Keratinocyte (primary cell): ENCODE results near the gene ARHGAP28. TPM values are rescaled to one million over a fixed set of nuclear protein-coding genes. Genes with fewer than 3 reads are reported as not detected.

Experiments
- DNase-seq: peaks from one replicate; pipeline ENCODE4 v3.0.0-alpha.2; 2011; ENCODE audit warnings: low read depth, missing footprints, low spot score
- FAIRE-seq: peaks from 2 replicates; lab custom pipeline; 2011; peaks lifted over from hg19 to GRCh38; lab: Jason Lieb, UNC
- H2AFZ ChIP-seq: 2 replicates; pipeline ENCODE4 v1.6.0; 2012; ENCODE audit warnings: low read length, control low read depth, inconsistent platforms; ENCODE audit not compliant: control insufficient read depth
- H3K27ac ChIP-seq: 2 replicates; pipeline ENCODE4 v1.5.1; 2011; ENCODE audit warnings: low read length; ENCODE audit not compliant: control insufficient read depth, insufficient read depth
- H3K27me3 ChIP-seq: 3 replicates; pipeline ENCODE4 v1.6.0; 2011; ENCODE audit warnings: low read length; ENCODE audit not compliant: control insufficient read depth, insufficient read depth; ENCODE audit errors: extremely low read depth
- H3K36me3 ChIP-seq, 2 experiments: 2 replicates in 1 of 2; 3 replicates in 1 of 2; pipeline ENCODE4 v1.5.1; 2011; ENCODE audit warnings: low read length in 2 of 2, mild to moderate bottlenecking in 1 of 2; ENCODE audit not compliant: control insufficient read depth in 2 of 2, insufficient read depth in 2 of 2; ENCODE audit errors: extremely low read depth in 1 of 2
- H3K4me1 ChIP-seq: 3 replicates; pipeline ENCODE4 v1.5.1; 2011; ENCODE audit warnings: low read length; ENCODE audit not compliant: control insufficient read depth, insufficient read depth; ENCODE audit errors: extremely low read depth
- H3K4me2 ChIP-seq: 3 replicates; pipeline ENCODE4 v1.6.0; 2011; ENCODE audit warnings: low read depth, low read length; ENCODE audit not compliant: control insufficient read depth, insufficient read depth; ENCODE audit errors: extremely low read depth
- H3K4me3 ChIP-seq, 3 experiments: fragments of 200-600 bp in 1 of 3; sonication (generic) in 1 of 3; 2 replicates in 2 of 3; 3 replicates in 1 of 3; pipeline ENCODE4 v1.5.1; 2011 to 2016; ENCODE audit warnings: low read length in 3 of 3, mild to moderate bottlenecking in 3 of 3, control low read depth in 2 of 3, inconsistent platforms in 1 of 3, low read depth in 1 of 3, mixed read lengths in 1 of 3, mixed run types in 1 of 3, moderate library complexity in 1 of 3; ENCODE audit not compliant: control insufficient read depth in 2 of 3, insufficient read depth in 2 of 3; ENCODE audit errors: extremely low read depth in 1 of 3
- H3K79me2 ChIP-seq: 2 replicates; pipeline ENCODE4 v1.6.0; 2012; ENCODE audit warnings: low read length; ENCODE audit not compliant: control insufficient read depth, insufficient read depth
- H3K9ac ChIP-seq: 3 replicates; pipeline ENCODE4 v1.6.0; 2011; ENCODE audit warnings: low read length; ENCODE audit not compliant: control insufficient read depth, insufficient read depth; ENCODE audit errors: extremely low read depth
- H3K9me1 ChIP-seq: 3 replicates; pipeline ENCODE4 v1.6.0; 2011; ENCODE audit warnings: low read length; ENCODE audit not compliant: control insufficient read depth, insufficient read depth; ENCODE audit errors: extremely low read depth
- H3K9me3 ChIP-seq: 2 replicates; pipeline ENCODE4 v1.5.1; 2012; ENCODE audit warnings: low read depth, low read length; ENCODE audit not compliant: control insufficient read depth
- H4K20me1 ChIP-seq: 3 replicates; pipeline ENCODE4 v1.6.0; 2011; ENCODE audit warnings: low read length; ENCODE audit not compliant: control insufficient read depth, insufficient read depth; ENCODE audit errors: extremely low read depth
- EZH2 ChIP-seq: IDR thresholded peaks from one replicate; pipeline ENCODE4 v1.6.1; 2012; ENCODE audit warnings: inconsistent platforms, mild to moderate bottlenecking, low read length, moderate library complexity
- dilution Hi-C: fragments of 300-500 bp; cut with MboI; formaldehyde crosslinking; loops from one replicate; pipeline ENCODE4 v1.7.0; 2020; ENCODE audit warnings: low sequenced_read_pairs; ENCODE audit not compliant: extremely low pct_ligation_motif_present
- polyA plus RNA-seq, 5 experiments: library from polyadenylated mRNA; depleted of rRNA in 3 of 5; stranded (reverse) in 3 of 5; stranded (forward) in 1 of 5; unstranded in 1 of 5; fragments of >200 nt; gene quantifications; 1 replicate in 1 of 5; 2 replicates in 3 of 5; 3 replicates in 1 of 5; pipeline versions ENCODE4 v1.2.1 to v1.2.3, GENCODE V29; 2011 to 2012; ENCODE audit warnings: missing spikeins in 2 of 5, low read depth in 1 of 5, low replicate concordance in 1 of 5
- TF ChIP-seq, protein P1 (sequence below), 3 experiments: IDR thresholded peaks in 1 of 3; conservative IDR thresholded peaks in 1 of 3; optimal IDR thresholded peaks in 1 of 3; 2 replicates in 2 of 3; 3 replicates in 1 of 3; pipeline versions ENCODE3 to v1.5.1; 2011; ENCODE audit warnings: low read length in 3 of 3, mild to moderate bottlenecking in 3 of 3, moderate library complexity in 2 of 3, control low read depth in 1 of 3, inconsistent platforms in 1 of 3; ENCODE audit not compliant: insufficient read depth in 2 of 3; ENCODE audit errors: extremely low read depth in 1 of 3

ARHGAP28 gene
- polyA plus RNA-seq, 1 donor (not counting 4 experiments of a cell fraction or from before 2014, with no cell fraction given), result 0.43 TPM

DNA sequence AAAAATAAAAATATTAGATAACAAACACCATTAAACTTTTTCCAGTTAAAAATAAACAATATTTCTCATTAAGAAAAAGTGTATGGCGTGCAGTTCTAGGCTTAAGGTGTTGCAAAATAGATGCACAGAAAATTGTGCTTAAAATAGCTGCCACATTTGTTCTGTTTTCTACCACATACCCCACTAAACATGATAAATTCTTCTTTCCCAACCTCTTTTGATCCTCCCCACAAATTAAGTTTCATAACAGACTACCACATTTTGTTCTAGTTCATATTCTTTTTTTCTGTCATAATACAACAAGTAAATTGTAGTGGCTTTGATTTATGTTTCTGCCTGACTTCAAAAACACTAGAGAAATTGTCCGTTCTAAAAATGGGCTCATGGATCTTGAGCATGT, 64.5 kb downstream of the ARHGAP28 start:
- no peak overlapping the region for H3K4me2 ChIP-seq
- FAIRE-seq (no peak), DNase-seq (no peak)
- no peak overlapping the region for H3K27ac ChIP-seq
- no peak overlapping the region for H3K9ac ChIP-seq
- H3K9me3 ChIP-seq, result no peaks in the 10 kb centered on the region
- TF ChIP-seq, protein P1, sequence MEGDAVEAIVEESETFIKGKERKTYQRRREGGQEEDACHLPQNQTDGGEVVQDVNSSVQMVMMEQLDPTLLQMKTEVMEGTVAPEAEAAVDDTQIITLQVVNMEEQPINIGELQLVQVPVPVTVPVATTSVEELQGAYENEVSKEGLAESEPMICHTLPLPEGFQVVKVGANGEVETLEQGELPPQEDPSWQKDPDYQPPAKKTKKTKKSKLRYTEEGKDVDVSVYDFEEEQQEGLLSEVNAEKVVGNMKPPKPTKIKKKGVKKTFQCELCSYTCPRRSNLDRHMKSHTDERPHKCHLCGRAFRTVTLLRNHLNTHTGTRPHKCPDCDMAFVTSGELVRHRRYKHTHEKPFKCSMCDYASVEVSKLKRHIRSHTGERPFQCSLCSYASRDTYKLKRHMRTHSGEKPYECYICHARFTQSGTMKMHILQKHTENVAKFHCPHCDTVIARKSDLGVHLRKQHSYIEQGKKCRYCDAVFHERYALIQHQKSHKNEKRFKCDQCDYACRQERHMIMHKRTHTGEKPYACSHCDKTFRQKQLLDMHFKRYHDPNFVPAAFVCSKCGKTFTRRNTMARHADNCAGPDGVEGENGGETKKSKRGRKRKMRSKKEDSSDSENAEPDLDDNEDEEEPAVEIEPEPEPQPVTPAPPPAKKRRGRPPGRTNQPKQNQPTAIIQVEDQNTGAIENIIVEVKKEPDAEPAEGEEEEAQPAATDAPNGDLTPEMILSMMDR (optimal IDR thresholded peaks at IDR 0.05 in 1 of 3, IDR thresholded peaks at IDR 0.05 in 1 of 3, conservative IDR thresholded peaks at IDR 0.05 in 1 of 3; ENCODE audit: extremely low read depth in 1 of 3, insufficient read depth in 2 of 3, low read length in 3 of 3), result no peak
- TF ChIP-seq EZH2, result no peak
- H3K27me3 ChIP-seq, result no peaks in the 10 kb centered on the region
- no peaks in the 10 kb centered on the region for H4K20me1 ChIP-seq
- H3K79me2 ChIP-seq, result no peaks in the 10 kb centered on the region
- H2AFZ ChIP-seq, result no peak overlapping the region
- no peaks in the 10 kb centered on the region for H3K9me1 ChIP-seq
- dilution Hi-C loops, result no loop called here
- no peaks in the 10 kb centered on the region for H3K36me3 ChIP-seq
- H3K4me3 ChIP-seq, result no peak overlapping the region
- H3K4me1 ChIP-seq, result no peaks in the 10 kb centered on the region

DNA sequence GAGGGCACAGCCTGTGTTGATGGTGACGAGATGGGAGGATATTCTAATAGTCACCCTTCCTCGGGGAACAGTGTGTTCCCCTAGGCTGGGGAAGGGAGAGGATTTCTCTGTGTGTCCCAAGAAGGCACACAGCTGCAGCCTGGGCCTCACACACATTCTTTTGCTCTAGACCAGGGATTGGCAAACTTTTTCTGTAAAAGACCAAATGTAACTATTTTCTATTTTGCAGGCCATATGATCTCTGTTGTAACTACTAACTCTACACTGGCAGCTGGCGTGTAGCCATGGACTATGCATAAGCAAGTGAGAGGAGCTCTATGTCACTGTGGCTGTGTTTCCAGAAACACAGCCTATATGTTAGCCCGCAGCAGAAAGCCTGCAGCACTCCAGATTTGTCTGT, 65.8 kb downstream of the ARHGAP28 start:
- H3K4me1 ChIP-seq, result no peaks in the 10 kb centered on the region
- H3K9me1 ChIP-seq, result no peaks in the 10 kb centered on the region
- no peak for DNase-seq
- no peaks in the 10 kb centered on the region for H3K27me3 ChIP-seq
- H4K20me1 ChIP-seq, result no peaks in the 10 kb centered on the region
- TF ChIP-seq, protein P1 (optimal IDR thresholded peaks at IDR 0.05 in 1 of 3, IDR thresholded peaks at IDR 0.05 in 1 of 3, conservative IDR thresholded peaks at IDR 0.05 in 1 of 3; ENCODE audit: extremely low read depth in 1 of 3, insufficient read depth in 2 of 3, low read length in 3 of 3), result no peak
- TF ChIP-seq EZH2, result no peak
- no peak overlapping the region for H3K4me3 ChIP-seq
- H3K9me3 ChIP-seq, result no peaks in the 10 kb centered on the region
- H2AFZ ChIP-seq, result no peak overlapping the region
- dilution Hi-C loops, result no loop called here
- H3K36me3 ChIP-seq, result no peaks in the 10 kb centered on the region
- H3K4me2 ChIP-seq, result no peak overlapping the region
- no peak for FAIRE-seq
- H3K9ac ChIP-seq, result no peak overlapping the region
- no peaks in the 10 kb centered on the region for H3K79me2 ChIP-seq
- H3K27ac ChIP-seq, result no peak overlapping the region
